Stomach (tissue), 9 donors: ENCODE data around the gene TCF12. TPM values are rescaled to one million over a fixed set of nuclear protein-coding genes. Genes with fewer than 3 reads are reported as not detected.

Experiments used
- DNase-seq, 2 donors: peaks; one replicate each; pipeline versions ENCODE4 v3.0.0 to v3.0.0-alpha.2; 2013 to 2019
- H3K27ac ChIP-seq, 5 donors: fragments of 200-600 bp in 4 of 5; sonication (generic) in 4 of 5; one replicate each; pipeline ENCODE4 v1.5.1; 2013 to 2019; ENCODE audit warnings: mild to moderate bottlenecking in 1 of 5, moderate library complexity in 1 of 5
- H3K27me3 ChIP-seq, 3 donors: fragments of 200-600 bp; sonication (generic); one replicate each; pipeline ENCODE4 v1.5.1; 2017 to 2019; ENCODE audit warnings: mixed run types in 1 of 3
- H3K36me3 ChIP-seq, 4 donors: fragments of 200-600 bp; sonication (generic); 1 replicate in 3 of 4; 2 replicates in 1 of 4; pipeline ENCODE4 v1.5.1; 2016 to 2019
- H3K4me1 ChIP-seq, 4 donors: fragments of 200-600 bp; sonication (generic); one replicate each; pipeline ENCODE4 v1.5.1; 2016 to 2019
- H3K4me3 ChIP-seq, 4 donors: fragments of 200-600 bp; sonication (generic) in 3 of 4; one replicate each; pipeline ENCODE4 v1.5.1; 2016 to 2019; ENCODE audit warnings: mild to moderate bottlenecking in 1 of 4
- H3K9me3 ChIP-seq, 4 donors: fragments of 200-600 bp; sonication (generic); one replicate each; pipeline ENCODE4 v1.5.1; 2016 to 2019
- EP300 ChIP-seq: sonication (generic); formaldehyde crosslinking; IDR thresholded peaks from one replicate; pipeline ENCODE4 v1.6.1; 2017; ENCODE audit warnings: antibody characterized with exemption
- POLR2A ChIP-seq, 4 donors: fragments of 450-650 bp; IDR thresholded peaks; one replicate each; pipeline ENCODE4 v1.6.1; 2016; ENCODE audit warnings: antibody characterized with exemption in 4 of 4, control low read depth in 2 of 4, mild to moderate bottlenecking in 1 of 4, moderate library complexity in 1 of 4
- POLR2AphosphoS5 ChIP-seq, 3 donors: sonication (generic); formaldehyde crosslinking; IDR thresholded peaks; one replicate each; pipeline ENCODE4 v1.6.1; 2016; ENCODE audit warnings: antibody characterized with exemption in 3 of 3
- WGBS, 5 donors: extraction: QIAGEN DNeasy Blood & Tissue Kit in 3 of 5; methylation state at CpG; one replicate each; pipeline versions ENCODE4 v1.1.5 to v1.1.7; 2013 to 2018; 5-methylcytosine and 5-hydroxymethylcytosine counted together
- intact Hi-C: fragments of 100-400 bp; cut with DNase I; formaldehyde crosslinking; loops from one replicate; pipeline ENCODE4 v1.15.1; 2023; ENCODE audit warnings: low total_unique reads
- polyA plus RNA-seq, 3 donors: library from polyadenylated mRNA; stranded (reverse); fragments of 200-250 nt; gene quantifications; one replicate each; pipeline ENCODE4 v1.2.3, GENCODE V29; 2013
- total RNA-seq, 5 donors: library from RNA; depleted of rRNA; stranded (reverse); fragments of >200 nt; gene quantifications; one replicate each; pipeline versions ENCODE4 v1.1.0 to v1.2.3, GENCODE V29; 2014 to 2016
- TF ChIP-seq, protein P1 (sequence below), 7 experiments: fragments of 450-650 bp in 4 of 7; fragments of 200-600 bp in 3 of 7; sonication (generic) in 3 of 7; IDR thresholded peaks; one replicate each; pipeline ENCODE4 v1.5.1; 2016 to 2019; ENCODE audit warnings: antibody characterized with exemption in 7 of 7, control low read depth in 2 of 7, mild to moderate bottlenecking in 1 of 7
- donor health status: healthy with polysubstance abuse.
- donor health status: Bipolar disorder and iron deficiency.
- donor health status: healthy.

Gene TCF12
- total and polyA plus RNA-seq, 8 donors = 11.2 to 462 (median 130) TPM

DNA sequence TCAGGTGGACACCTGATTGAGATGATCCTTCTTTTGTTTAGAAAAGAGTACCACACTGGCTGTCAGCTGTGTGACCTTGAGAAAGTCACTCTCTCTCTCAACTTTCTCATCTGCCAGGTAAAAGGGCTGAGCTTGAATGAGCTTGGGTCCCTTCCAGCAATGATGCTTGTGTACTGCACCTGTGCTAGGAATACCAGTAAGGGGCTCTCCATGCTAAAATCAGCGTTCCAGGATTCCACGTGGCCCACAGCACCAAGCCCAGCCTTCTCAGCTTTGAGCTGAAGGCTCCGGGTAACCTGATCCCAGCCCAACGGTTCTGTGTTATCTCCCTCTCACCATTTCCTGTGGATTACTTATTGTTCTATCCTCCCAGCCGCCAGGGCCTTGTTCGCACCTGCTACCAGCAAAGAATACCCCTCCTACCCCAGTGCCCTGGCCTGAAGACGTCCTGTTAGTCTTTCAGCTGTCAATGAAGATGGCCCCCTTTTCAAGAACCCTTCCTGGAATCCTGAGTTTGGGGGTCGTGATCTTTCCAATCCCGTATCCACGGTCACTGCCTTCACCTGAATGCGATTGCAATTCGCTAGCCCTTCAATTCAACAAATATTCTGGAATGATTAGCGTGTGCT lies 403.6 kb downstream of the TCF12 start:
- intact Hi-C loops = no loop called here
- no peak overlapping the region for H3K27ac ChIP-seq
- 54 to 68% (median 65%) methylated on average over 13 of the region's 13 CpGs for WGBS, 5 donors
- TF ChIP-seq POLR2AphosphoS5 (IDR thresholded peaks at IDR 0.05) = no peak
- TF ChIP-seq, protein P1, sequence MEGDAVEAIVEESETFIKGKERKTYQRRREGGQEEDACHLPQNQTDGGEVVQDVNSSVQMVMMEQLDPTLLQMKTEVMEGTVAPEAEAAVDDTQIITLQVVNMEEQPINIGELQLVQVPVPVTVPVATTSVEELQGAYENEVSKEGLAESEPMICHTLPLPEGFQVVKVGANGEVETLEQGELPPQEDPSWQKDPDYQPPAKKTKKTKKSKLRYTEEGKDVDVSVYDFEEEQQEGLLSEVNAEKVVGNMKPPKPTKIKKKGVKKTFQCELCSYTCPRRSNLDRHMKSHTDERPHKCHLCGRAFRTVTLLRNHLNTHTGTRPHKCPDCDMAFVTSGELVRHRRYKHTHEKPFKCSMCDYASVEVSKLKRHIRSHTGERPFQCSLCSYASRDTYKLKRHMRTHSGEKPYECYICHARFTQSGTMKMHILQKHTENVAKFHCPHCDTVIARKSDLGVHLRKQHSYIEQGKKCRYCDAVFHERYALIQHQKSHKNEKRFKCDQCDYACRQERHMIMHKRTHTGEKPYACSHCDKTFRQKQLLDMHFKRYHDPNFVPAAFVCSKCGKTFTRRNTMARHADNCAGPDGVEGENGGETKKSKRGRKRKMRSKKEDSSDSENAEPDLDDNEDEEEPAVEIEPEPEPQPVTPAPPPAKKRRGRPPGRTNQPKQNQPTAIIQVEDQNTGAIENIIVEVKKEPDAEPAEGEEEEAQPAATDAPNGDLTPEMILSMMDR (IDR thresholded peaks at IDR 0.05) = no peak
- no peak for TF ChIP-seq POLR2A (IDR thresholded peaks at IDR 0.05)
- TF ChIP-seq EP300 = no peak
- no peaks in the 10 kb centered on the region for H3K36me3 ChIP-seq
- H3K4me1 ChIP-seq = peaks cover 1 to 25% (median 3%) of the 10 kb centered on the region in 4 donors
- H3K27me3 ChIP-seq = no peaks in the 10 kb centered on the region
- no peak overlapping the region for H3K4me3 ChIP-seq
- no peak for DNase-seq
- H3K9me3 ChIP-seq = no peaks in the 10 kb centered on the region

DNA sequence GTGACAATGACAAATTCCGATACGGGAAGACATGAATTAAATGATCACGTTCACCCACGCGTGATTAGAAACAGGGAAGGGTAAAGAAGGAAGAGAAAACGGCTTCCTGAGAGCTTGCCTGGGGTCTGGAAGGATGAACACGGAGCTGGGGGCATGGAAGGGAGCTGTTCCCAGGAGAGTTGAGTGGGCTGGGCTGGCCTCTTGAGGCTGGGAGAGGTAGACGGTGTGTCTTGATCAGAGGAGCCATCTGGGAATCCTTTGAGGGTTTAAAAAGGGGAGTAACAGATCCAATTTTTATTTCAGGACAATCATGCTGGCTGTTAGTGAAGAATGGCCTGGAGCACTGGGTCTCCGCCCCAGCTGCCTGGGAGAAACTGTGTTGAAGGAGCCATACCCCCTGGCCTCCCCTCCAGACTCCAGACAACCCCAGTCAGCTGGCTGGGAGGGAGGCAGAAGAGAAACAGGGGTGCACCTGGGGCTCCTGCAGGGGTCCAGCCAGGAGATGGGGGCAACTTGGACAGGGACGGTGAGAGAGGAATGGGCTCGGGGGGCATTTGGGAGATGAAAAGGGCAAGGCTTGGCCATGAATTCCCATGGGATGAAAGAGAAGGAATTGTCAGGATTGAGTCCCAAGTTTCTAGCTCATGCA lies 404.3 kb downstream of the TCF12 start:
- intact Hi-C loops = no loop called here
- TF ChIP-seq, protein P1 (IDR thresholded peaks at IDR 0.05) = no peak
- TF ChIP-seq POLR2AphosphoS5 (IDR thresholded peaks at IDR 0.05) (no peak), POLR2A (IDR thresholded peaks at IDR 0.05) (no peak), EP300 (no peak)
- H3K36me3 ChIP-seq = no peaks in the 10 kb centered on the region
- peaks cover 4 to 25% (median 5%) of the 10 kb centered on the region in 4 donors for H3K4me1 ChIP-seq
- no peaks in the 10 kb centered on the region for H3K9me3 ChIP-seq
- no peak overlapping the region for H3K4me3 ChIP-seq
- H3K27me3 ChIP-seq = no peaks in the 10 kb centered on the region
- H3K27ac ChIP-seq = no peak overlapping the region
- no peak for DNase-seq
- 90 to 96% (median 94%) methylated on average over 11 of the region's 11 CpGs for WGBS, 5 donors

GRCh38 chr15:57323299-57323805 lies 404.9 kb downstream of the TCF12 start:
- no peaks in the 10 kb centered on the region for H3K36me3 ChIP-seq
- TF ChIP-seq, protein P1 (IDR thresholded peaks at IDR 0.05) = no peak
- TF ChIP-seq POLR2AphosphoS5 (IDR thresholded peaks at IDR 0.05) (no peak), EP300 (no peak), POLR2A (IDR thresholded peaks at IDR 0.05) (no peak)
- H3K27ac ChIP-seq = peak overlapping the region in 1 of 5 donors; percentile 16
- no peaks in the 10 kb centered on the region for H3K9me3 ChIP-seq
- H3K27me3 ChIP-seq = no peaks in the 10 kb centered on the region
- intact Hi-C loops = no loop called here
- no peak overlapping the region for H3K4me3 ChIP-seq
- DNase-seq = no peak
- 86 to 89% (median 86%) methylated on average over 10 to 12 of the region's 12 CpGs for WGBS, 5 donors
- peaks cover 4 to 25% (median 5%) of the 10 kb centered on the region in 4 donors for H3K4me1 ChIP-seq

GRCh38 chr15:57323806-57324589 lies 405.6 kb downstream of the TCF12 start:
- no peak overlapping the region for H3K4me3 ChIP-seq
- WGBS, 5 donors = 18 to 43% (median 26%) methylated on average over 4 to 6 of the region's 6 CpGs
- TF ChIP-seq EP300 = no peak
- TF ChIP-seq POLR2A (IDR thresholded peaks at IDR 0.05) = no peak
- TF ChIP-seq POLR2AphosphoS5 (IDR thresholded peaks at IDR 0.05) = no peak
- TF ChIP-seq, protein P1 (IDR thresholded peaks at IDR 0.05) = no peak

More at GRCh38 chr15:57323806-57324589, 405.6 kb downstream of the TCF12 start:
- H3K27me3 ChIP-seq = no peaks in the 10 kb centered on the region
- H3K36me3 ChIP-seq = no peaks in the 10 kb centered on the region
- H3K27ac ChIP-seq = peak overlapping the region in 1 of 5 donors; percentile 16
- peaks cover 4 to 25% (median 5%) of the 10 kb centered on the region in 4 donors for H3K4me1 ChIP-seq
- intact Hi-C loops = no loop called here
- peak in 1 of 2 donors; percentile 79 for DNase-seq
- H3K9me3 ChIP-seq = no peaks in the 10 kb centered on the region
